Small intestine (tissue), 7 donors: ENCODE measurements around the gene NCBP2. TPM values are rescaled to one million over a fixed set of nuclear protein-coding genes. Genes with fewer than 3 reads are reported as not detected.

Experiments
- DNase-seq, 2 donors: peaks; one replicate each; pipeline versions ENCODE4 v3.0.0 to v3.0.0-alpha.2; 2013
- FAIRE-seq: peaks from 2 replicates; lab custom pipeline; 2012; peaks lifted over from hg19 to GRCh38; lab: Jason Lieb, UNC
- H3K27ac ChIP-seq, 3 donors: one replicate each; pipeline ENCODE4 v1.5.1; 2013; ENCODE audit warnings: low read length in 2 of 3, mild to moderate bottlenecking in 2 of 3, control low read depth in 1 of 3, inconsistent platforms in 1 of 3, low read depth in 1 of 3, moderate library complexity in 1 of 3
- H3K27me3 ChIP-seq, 3 donors: one replicate each; pipeline ENCODE4 v1.6.1; 2013; ENCODE audit warnings: low read length in 3 of 3, inconsistent platforms in 1 of 3; ENCODE audit not compliant: control insufficient read depth in 3 of 3, insufficient read depth in 3 of 3
- H3K36me3 ChIP-seq, 3 donors: one replicate each; pipeline ENCODE4 v1.6.1; 2013; ENCODE audit warnings: low read length in 3 of 3, inconsistent platforms in 1 of 3, low read depth in 1 of 3, mild to moderate bottlenecking in 1 of 3, moderate library complexity in 1 of 3; ENCODE audit not compliant: control insufficient read depth in 3 of 3, insufficient read depth in 2 of 3
- H3K4me1 ChIP-seq, 3 donors: one replicate each; pipeline ENCODE4 v1.6.1; 2013; ENCODE audit warnings: low read length in 2 of 3, inconsistent platforms in 1 of 3, low read depth in 1 of 3, mild to moderate bottlenecking in 1 of 3, moderate library complexity in 1 of 3; ENCODE audit not compliant: control insufficient read depth in 3 of 3, insufficient read depth in 2 of 3
- H3K4me3 ChIP-seq, 3 donors: one replicate each; pipeline ENCODE4 v1.5.1; 2013; ENCODE audit warnings: low read length in 3 of 3, control low read depth in 1 of 3, inconsistent platforms in 1 of 3, low read depth in 1 of 3, mild to moderate bottlenecking in 1 of 3, moderate library complexity in 1 of 3
- H3K9me3 ChIP-seq, 2 donors: one replicate each; pipeline ENCODE4 v1.6.1; 2013; ENCODE audit warnings: low read depth in 1 of 2, low read length in 1 of 2; ENCODE audit not compliant: control insufficient read depth in 2 of 2, insufficient read depth in 1 of 2
- WGBS, 3 donors: extraction: QIAGEN DNeasy Blood & Tissue Kit; methylation state at CpG; one replicate each; pipeline ENCODE4 v1.1.7; 2013; 5-methylcytosine and 5-hydroxymethylcytosine counted together
- polyA plus RNA-seq, 4 donors: library from polyadenylated mRNA; stranded (reverse) in 3 of 4; unstranded in 1 of 4; fragments of 200-250 nt in 3 of 4; fragments of 120-200 nt in 1 of 4; gene quantifications; one replicate each; pipeline versions ENCODE4 v1.2.1 to v1.2.3, GENCODE V29; 2013
- donor health status: healthy with polysubstance abuse.
- donor health status: control.
- donor health status: control.
- donor health status: Bipolar disorder and iron deficiency.
- donor health status: healthy.

The NCBP2 gene
- polyA plus RNA-seq, 4 donors: 28.6 to 111 (median 38.1) TPM

- H3K4me3 ChIP-seq: peak overlapping the region; percentile 83 to 100 (median 95)
- WGBS, 3 donors: 0% methylated on average over 31 of the region's 31 CpGs
- peaks cover 0 to 30% (median 3%) of the 10 kb centered on the region in 3 donors for H3K4me1 ChIP-seq
- no peaks in the 10 kb centered on the region for H3K9me3 ChIP-seq
- DNase-seq (no peak), FAIRE-seq (no peak)
- H3K27me3 ChIP-seq: no peaks in the 10 kb centered on the region
- H3K27ac ChIP-seq: peak overlapping the region; percentile 96 to 100 (median 97)
- H3K36me3 ChIP-seq: peaks cover 5 to 37% (median 8%) of the 10 kb centered on the region in 3 donors
These were observed 551 bp downstream of the NCBP2 start for GRCh38 chr3:196941729-196942225.

GRCh38 chr3:196938576-196938975 lies 3.8 kb downstream of the NCBP2 start:
- Histone ChIP-seq H3K27me3 (no peaks in the 10 kb centered on the region), H3K27ac (no peak overlapping the region), H3K4me1 (peaks cover 0 to 14% (median 3%) of the 10 kb centered on the region in 3 donors), H3K9me3 (no peaks in the 10 kb centered on the region), H3K36me3 (peaks cover 13 to 32% (median 19%) of the 10 kb centered on the region in 3 donors), H3K4me3 (no peak overlapping the region)
- WGBS, 3 donors: 88 to 94% (median 94%) methylated on average over 5 of the region's 5 CpGs
- FAIRE-seq (no peak), DNase-seq (no peak)

GRCh38 chr3:196938124-196938523 lies 4.2 kb downstream of the NCBP2 start:
- Histone ChIP-seq H3K27me3 (no peaks in the 10 kb centered on the region), H3K9me3 (no peaks in the 10 kb centered on the region), H3K4me1 (peaks cover 0 to 12% (median 3%) of the 10 kb centered on the region in 3 donors), H3K36me3 (peaks cover 13 to 31% (median 19%) of the 10 kb centered on the region in 3 donors), H3K27ac (no peak overlapping the region), H3K4me3 (no peak overlapping the region)
- DNase-seq (no peak), FAIRE-seq (no peak)
- WGBS, 3 donors: 88 to 91% (median 88%) methylated on average over 2 of the region's 2 CpGs

GRCh38 chr3:196936288-196936687 lies 6.0 kb downstream of the NCBP2 start:
- FAIRE-seq (no peak), DNase-seq (no peak)
- Histone ChIP-seq H3K4me1 (peaks cover 0 to 12% (median 3%) of the 10 kb centered on the region in 3 donors), H3K27me3 (no peaks in the 10 kb centered on the region), H3K9me3 (no peaks in the 10 kb centered on the region), H3K27ac (no peak overlapping the region), H3K4me3 (no peak overlapping the region), H3K36me3 (peaks cover 18 to 42% (median 20%) of the 10 kb centered on the region in 3 donors)
- 88 to 95% (median 91%) methylated on average over 3 of the region's 3 CpGs for WGBS, 3 donors

GRCh38 chr3:196932600-196932999 lies 9.7 kb downstream of the NCBP2 start:
- Histone ChIP-seq H3K4me3 (no peak overlapping the region), H3K4me1 (no peaks in the 10 kb centered on the region), H3K36me3 (peaks cover 20 to 43% (median 22%) of the 10 kb centered on the region in 3 donors), H3K9me3 (no peaks in the 10 kb centered on the region), H3K27me3 (no peaks in the 10 kb centered on the region), H3K27ac (no peak overlapping the region)
- DNase-seq: no peak
- no peak for FAIRE-seq
- WGBS, 3 donors: 87 to 99% (median 88%) methylated on average over 3 of the region's 3 CpGs

GRCh38 chr3:196931828-196932587 lies 10.3 kb downstream of the NCBP2 start:
- WGBS, 3 donors: 76 to 92% (median 83%) methylated on average over 12 of the region's 12 CpGs
- no peak for FAIRE-seq
- Histone ChIP-seq H3K4me1 (no peaks in the 10 kb centered on the region), H3K36me3 (peaks cover 17 to 39% (median 19%) of the 10 kb centered on the region in 3 donors), H3K9me3 (no peaks in the 10 kb centered on the region), H3K4me3 (no peak overlapping the region), H3K27ac (no peak overlapping the region), H3K27me3 (no peaks in the 10 kb centered on the region)
- no peak for DNase-seq

- DNase-seq: no peak
- H3K9me3 ChIP-seq: no peaks in the 10 kb centered on the region
- H3K27me3 ChIP-seq: no peaks in the 10 kb centered on the region
- WGBS, 3 donors: 89 to 92% (median 92%) methylated on average over 4 of the region's 4 CpGs
- no peak overlapping the region for H3K4me3 ChIP-seq
- FAIRE-seq: no peak
- H3K4me1 ChIP-seq: no peaks in the 10 kb centered on the region
- no peak overlapping the region for H3K27ac ChIP-seq
- H3K36me3 ChIP-seq: peaks cover 17 to 34% (median 19%) of the 10 kb centered on the region in 3 donors
These were observed 11.2 kb downstream of the NCBP2 start for GRCh38 chr3:196931157-196931556.

- no peak overlapping the region for H3K27ac ChIP-seq
- no peak overlapping the region for H3K4me3 ChIP-seq
- no peaks in the 10 kb centered on the region for H3K27me3 ChIP-seq
- 93 to 97% (median 97%) methylated on average over 7 of the region's 7 CpGs for WGBS, 3 donors
- no peaks in the 10 kb centered on the region for H3K4me1 ChIP-seq
- FAIRE-seq (no peak), DNase-seq (no peak)
- H3K9me3 ChIP-seq: no peaks in the 10 kb centered on the region
- peaks cover 8 to 28% (median 11%) of the 10 kb centered on the region in 3 donors for H3K36me3 ChIP-seq
These were observed 14.5 kb downstream of the NCBP2 start for GRCh38 chr3:196927571-196928453.
